ENCODE measurements around the gene PROM1. TPM values are rescaled to one million over a fixed set of nuclear protein-coding genes. Genes with fewer than 3 reads are reported as not detected.

Gene PROM1
- polyA plus RNA-seq, 3 donors: not detected

- Histone ChIP-seq H2AFZ (ENCODE audit: insufficient read depth, low read depth, low read length, poor library complexity, severe bottlenecking) (no peak overlapping the region), H4K20me1 (ENCODE audit: insufficient read depth, low read length) (no peaks in the 10 kb centered on the region), H3K4me1 (ENCODE audit: control insufficient read depth in 1 of 2, insufficient read depth in 2 of 2, low read length in 2 of 2) (peaks cover 10 to 15% of the 10 kb centered on the region in 2 donors), H3K4me3 (replicated peaks in 1 of 3; ENCODE audit: low read depth in 2 of 3, low read length in 3 of 3) (no peak overlapping the region), H3K9ac (ENCODE audit: insufficient read depth, low read length, poor library complexity, severe bottlenecking) (no peak overlapping the region), H3K27me3 (ENCODE audit: control insufficient read depth in 2 of 2, insufficient read depth in 2 of 2, low read length in 2 of 2) (no peaks in the 10 kb centered on the region), H3K4me2 (replicated peaks; ENCODE audit: extremely low read depth, low read length, poor library complexity, severe bottlenecking) (no peak overlapping the region), H3K27ac (ENCODE audit: low read depth in 1 of 2, low read length in 2 of 2) (no peak overlapping the region), H3K36me3 (replicated peaks in 1 of 2; ENCODE audit: control insufficient read depth in 1 of 2, insufficient read depth in 2 of 2, low read length in 2 of 2) (no peaks in the 10 kb centered on the region), H3K79me2 (ENCODE audit: insufficient read depth, low read length) (no peaks in the 10 kb centered on the region), H3K9me3 (replicated peaks in 1 of 2; ENCODE audit: control insufficient read depth in 1 of 2, insufficient read depth in 1 of 2, low read length in 2 of 2) (no peaks in the 10 kb centered on the region)
- peaks cover 0 to 1% (median 0%) of the 10 kb centered on the region in 7 donors for H3K9me3 Mint-ChIP-seq
- no peak overlapping the region for H3K27ac Mint-ChIP-seq
- WGBS (ENCODE audit: insufficient coverage): no CpG with 5 or more reads among the region's 4 CpGs
- H3K4me3 Mint-ChIP-seq: no peak overlapping the region
- no peak for DNase-seq
- intact Hi-C loops (cut with micrococcal nuclease): no loop called here
- TF ChIP-seq CTCF (IDR thresholded peaks at IDR 0.05): no peak
- H3K4me1 Mint-ChIP-seq: peaks cover 13% of the 10 kb centered on the region
- H3K27me3 Mint-ChIP-seq (ENCODE audit: low read depth in 3 of 3): peaks cover 0 to 3% (median 2%) of the 10 kb centered on the region in 3 donors
- no peaks in the 10 kb centered on the region for H3K36me3 Mint-ChIP-seq
These were observed 40.4 kb upstream of the PROM1 start for GRCh38 chr4:16124232-16124631.

DNA sequence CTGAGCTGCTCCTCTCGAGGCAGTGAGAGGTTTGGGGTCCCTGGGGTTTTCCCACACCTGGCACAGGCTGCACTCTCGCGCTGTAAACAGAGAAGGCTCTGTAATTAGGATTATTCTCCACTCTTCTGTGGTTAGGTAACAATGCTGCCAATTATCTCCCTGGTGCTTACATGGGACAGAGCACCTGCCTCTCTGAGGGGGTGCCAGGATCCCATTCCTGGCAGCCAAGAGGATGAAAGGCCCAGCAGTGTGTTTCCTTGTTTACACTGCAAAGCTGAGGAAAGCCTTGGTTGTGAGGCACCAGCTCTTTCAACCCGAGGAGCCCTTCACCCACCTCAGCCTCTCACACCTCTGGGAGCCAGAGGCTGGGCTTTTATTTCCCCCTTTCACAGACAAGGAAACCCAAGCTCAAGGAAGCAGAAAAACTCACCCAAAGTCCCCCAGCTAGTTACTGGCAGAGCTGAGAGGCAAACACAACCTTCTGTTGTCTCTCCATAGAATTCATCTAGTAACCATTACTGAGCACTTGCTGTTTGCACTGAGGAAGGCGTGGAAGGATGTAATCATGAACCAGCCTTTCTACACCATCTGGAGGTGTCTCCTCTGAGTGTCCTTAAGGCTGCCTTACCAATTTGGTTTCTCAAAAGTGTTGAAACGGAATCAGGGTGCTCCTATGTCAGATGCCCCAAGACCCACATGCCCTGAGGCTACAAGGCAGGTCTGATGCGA lies 39.7 kb upstream of the PROM1 start:
- Histone ChIP-seq H3K4me2 (replicated peaks; ENCODE audit: extremely low read depth, low read length, poor library complexity, severe bottlenecking) (no peak overlapping the region), H3K4me3 (replicated peaks in 1 of 3; ENCODE audit: low read depth in 2 of 3, low read length in 3 of 3) (no peak overlapping the region)

More for the DNA sequence above, 39.7 kb upstream of the PROM1 start:
- H3K27ac Mint-ChIP-seq: peak overlapping the region in 1 of 7 donors; percentile 1
- peaks cover 0 to 3% (median 2%) of the 10 kb centered on the region in 3 donors for H3K27me3 Mint-ChIP-seq (ENCODE audit: low read depth in 3 of 3)
- peaks cover 13% of the 10 kb centered on the region for H3K4me1 Mint-ChIP-seq
- Histone ChIP-seq H3K9me3 (replicated peaks in 1 of 2; ENCODE audit: control insufficient read depth in 1 of 2, insufficient read depth in 1 of 2, low read length in 2 of 2) (no peaks in the 10 kb centered on the region), H3K9ac (ENCODE audit: insufficient read depth, low read length, poor library complexity, severe bottlenecking) (no peak overlapping the region), H3K4me1 (ENCODE audit: control insufficient read depth in 1 of 2, insufficient read depth in 2 of 2, low read length in 2 of 2) (peaks cover 10 to 15% of the 10 kb centered on the region in 2 donors), H3K27me3 (ENCODE audit: control insufficient read depth in 2 of 2, insufficient read depth in 2 of 2, low read length in 2 of 2) (no peaks in the 10 kb centered on the region), H2AFZ (ENCODE audit: insufficient read depth, low read depth, low read length, poor library complexity, severe bottlenecking) (peak overlapping the region; percentile 32), H3K79me2 (ENCODE audit: insufficient read depth, low read length) (no peaks in the 10 kb centered on the region), H3K36me3 (replicated peaks in 1 of 2; ENCODE audit: control insufficient read depth in 1 of 2, insufficient read depth in 2 of 2, low read length in 2 of 2) (no peaks in the 10 kb centered on the region), H4K20me1 (ENCODE audit: insufficient read depth, low read length) (no peaks in the 10 kb centered on the region), H3K27ac (ENCODE audit: low read depth in 1 of 2, low read length in 2 of 2) (no peak overlapping the region)
- no peak for DNase-seq
- 68% methylated on average over 6 of the region's 7 CpGs for WGBS (ENCODE audit: insufficient coverage)
- intact Hi-C loops (cut with micrococcal nuclease): no loop called here
- TF ChIP-seq CTCF (IDR thresholded peaks at IDR 0.05): no peak
- H3K4me3 Mint-ChIP-seq: no peak overlapping the region
- no peaks in the 10 kb centered on the region for H3K36me3 Mint-ChIP-seq
- peaks cover 0 to 1% (median 0%) of the 10 kb centered on the region in 7 donors for H3K9me3 Mint-ChIP-seq

Measured in CD14-positive monocyte (primary cell).